ENCODE data around the gene ZNF235. TPM values are rescaled to one million over a fixed set of nuclear protein-coding genes. Genes with fewer than 3 reads are reported as not detected.
A peak's percentile ranks its signal among the peaks of the same experiment; 100 is the strongest.

Gene ZNF235
- total and polyA plus RNA-seq, 2 experiments from 2014 or later = 2.1 to 2.6 TPM

DNA sequence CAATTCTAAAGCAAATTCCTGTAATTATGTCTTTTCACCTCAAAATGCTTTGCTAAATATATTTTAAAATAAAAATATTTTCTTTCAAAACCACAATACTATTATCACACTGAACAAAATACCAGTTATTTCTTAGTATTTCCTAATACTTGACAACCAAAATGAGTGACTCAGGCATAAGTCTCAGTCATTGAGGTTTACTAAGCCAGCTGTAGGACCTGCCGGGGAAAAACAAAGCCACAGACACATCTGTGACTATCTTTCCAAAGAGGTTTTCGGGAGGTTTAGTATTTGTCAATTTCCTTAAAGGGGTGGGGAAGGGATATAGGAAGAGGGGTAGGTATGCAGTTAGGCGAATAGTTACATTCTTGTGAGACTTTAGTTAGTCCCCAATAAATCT is 3.2 kb upstream of the ZNF235 start:
- Histone ChIP-seq H3K4me3 (no peak overlapping the region), H3K36me3 (ENCODE audit: low read depth) (no peaks in the 10 kb centered on the region)

DNA sequence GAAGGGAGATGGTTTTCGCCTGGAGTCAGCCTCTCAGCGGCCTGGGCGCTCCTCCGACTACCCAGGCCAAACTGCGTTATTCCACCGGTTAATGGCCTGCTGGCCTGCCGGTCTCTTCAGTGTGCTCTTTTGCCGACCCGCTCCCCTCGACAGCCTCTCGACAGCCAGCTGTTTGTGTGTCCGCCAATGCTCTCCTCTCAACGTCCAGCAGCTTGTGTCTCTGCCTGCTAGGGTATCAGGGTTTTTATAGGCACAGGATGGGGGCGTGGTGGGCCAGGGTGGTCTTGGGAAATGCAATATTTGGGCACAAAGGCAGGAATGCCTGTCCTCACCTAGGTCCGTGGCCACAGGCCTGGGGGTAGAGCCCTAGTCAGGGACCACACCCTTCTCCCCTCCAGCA is 1.5 kb upstream of the ZNF235 start:
- Histone ChIP-seq H2AFZ (no peak overlapping the region), H3K4me3 (no peak overlapping the region), H3K4me1 (ENCODE audit: insufficient read depth) (peaks cover 15% of the 10 kb centered on the region), H3K9me2 (ENCODE audit: insufficient read depth) (no peaks in the 10 kb centered on the region), H3K27me3 (replicated peaks; ENCODE audit: insufficient read depth) (no peaks in the 10 kb centered on the region), H3K4me2 (ENCODE audit: unreplicated experiment) (no peak overlapping the region), H3K27ac (no peak overlapping the region), H3K9me3 (ENCODE audit: low read depth) (no peaks in the 10 kb centered on the region), H3F3A (ENCODE audit: insufficient read depth) (peaks cover 26% of the 10 kb centered on the region), H3K36me3 (ENCODE audit: low read depth) (no peaks in the 10 kb centered on the region), H4K20me1 (ENCODE audit: insufficient read depth) (no peaks in the 10 kb centered on the region), H3K79me2 (ENCODE audit: insufficient read depth) (no peaks in the 10 kb centered on the region), H3K9ac (no peak overlapping the region)
- WGBS, 2 experiments (ENCODE audit: low coverage in 1 of 2, low lambda C conversion rate in 2 of 2, missing lambda C conversion rate in 2 of 2) = 77 to 83% methylated on average over 15 of the region's 15 CpGs
- TF ChIP-seq EZH2phosphoT487 (IDR thresholded peaks at IDR 0.05; ENCODE audit: insufficient read depth, low read depth) (no peak), EZH2 (IDR thresholded peaks at IDR 0.05; ENCODE audit: insufficient read depth, poor library complexity, severe bottlenecking) (no peak)
- in situ Hi-C loops (cut with MboI) = no loop called here
- no peak for DNase-seq

More for the DNA sequence above, 3.2 kb upstream of the ZNF235 start:
- no peaks in the 10 kb centered on the region for H3K79me2 ChIP-seq (ENCODE audit: insufficient read depth)
- no peaks in the 10 kb centered on the region for H3K27me3 ChIP-seq (replicated peaks; ENCODE audit: insufficient read depth)
- peak; percentile 78 for DNase-seq
- H3K9me3 ChIP-seq (ENCODE audit: low read depth) = no peaks in the 10 kb centered on the region
- no peak overlapping the region for H3K4me2 ChIP-seq (ENCODE audit: unreplicated experiment)
- no peak overlapping the region for H3K9ac ChIP-seq
- H3F3A ChIP-seq (ENCODE audit: insufficient read depth) = peaks cover 26% of the 10 kb centered on the region
- no peaks in the 10 kb centered on the region for H3K9me2 ChIP-seq (ENCODE audit: insufficient read depth)
- H3K27ac ChIP-seq = 0 out of 2 replicates have a peak overlapping the region, but pooled peaks have one; percentile 13
- no peaks in the 10 kb centered on the region for H4K20me1 ChIP-seq (ENCODE audit: insufficient read depth)
- peaks cover 15% of the 10 kb centered on the region for H3K4me1 ChIP-seq (ENCODE audit: insufficient read depth)
- H2AFZ ChIP-seq = no peak overlapping the region
- TF ChIP-seq EZH2phosphoT487 (IDR thresholded peaks at IDR 0.05; ENCODE audit: insufficient read depth, low read depth) = no peak
- no peak for TF ChIP-seq EZH2 (IDR thresholded peaks at IDR 0.05; ENCODE audit: insufficient read depth, poor library complexity, severe bottlenecking)
- in situ Hi-C loops (cut with MboI) = no loop called here
- WGBS, 2 experiments (ENCODE audit: low coverage in 1 of 2, low lambda C conversion rate in 2 of 2, missing lambda C conversion rate in 2 of 2) = 41 to 49% methylated on average over 3 of the region's 3 CpGs

DNA sequence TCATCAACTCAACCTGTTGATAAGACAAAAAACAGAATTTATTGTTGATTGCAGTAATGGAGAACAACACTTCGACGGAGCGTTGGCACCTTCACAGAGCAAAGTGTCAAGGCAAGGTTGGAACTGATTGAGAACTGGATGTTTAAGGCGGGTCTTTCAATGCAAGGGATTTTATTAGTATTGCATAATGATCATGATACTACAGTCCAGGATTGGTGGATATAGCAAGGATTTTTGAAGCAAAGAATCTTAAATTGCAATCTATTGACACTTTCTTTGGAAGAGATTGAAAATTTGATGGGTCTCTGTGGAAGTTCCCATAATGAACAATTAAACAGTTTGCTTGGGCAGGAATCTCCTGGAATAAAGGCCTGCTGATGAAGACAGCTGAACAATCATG is 632 bp upstream of the ZNF235 start:
- Histone ChIP-seq H3K4me1 (ENCODE audit: insufficient read depth) (peaks cover 15% of the 10 kb centered on the region), H3K36me3 (ENCODE audit: low read depth) (0 out of 2 replicates have a peak, but pooled peaks cover 3% of the 10 kb centered on the region), H3K4me2 (ENCODE audit: unreplicated experiment) (peak overlapping the region; percentile 77), H4K20me1 (ENCODE audit: insufficient read depth) (no peaks in the 10 kb centered on the region), H3F3A (ENCODE audit: insufficient read depth) (peaks cover 26% of the 10 kb centered on the region), H3K9me3 (ENCODE audit: low read depth) (no peaks in the 10 kb centered on the region), H3K27ac (no peak overlapping the region), H3K9ac (peak overlapping the region; percentile 86; the same call in 1 of the 2 replicates), H3K79me2 (ENCODE audit: insufficient read depth) (no peaks in the 10 kb centered on the region), H3K9me2 (ENCODE audit: insufficient read depth) (no peaks in the 10 kb centered on the region), H3K27me3 (replicated peaks; ENCODE audit: insufficient read depth) (no peaks in the 10 kb centered on the region), H2AFZ (peak overlapping the region; percentile 95), H3K4me3 (peak overlapping the region; percentile 89)
- no peak for DNase-seq
- in situ Hi-C loops (cut with MboI) = no loop called here
- TF ChIP-seq EZH2 (IDR thresholded peaks at IDR 0.05; ENCODE audit: insufficient read depth, poor library complexity, severe bottlenecking) (no peak), EZH2phosphoT487 (IDR thresholded peaks at IDR 0.05; ENCODE audit: insufficient read depth, low read depth) (no peak)
- 94 to 97% methylated on average over 4 of the region's 4 CpGs for WGBS, 2 experiments (ENCODE audit: low coverage in 1 of 2, low lambda C conversion rate in 2 of 2, missing lambda C conversion rate in 2 of 2)

DNA sequence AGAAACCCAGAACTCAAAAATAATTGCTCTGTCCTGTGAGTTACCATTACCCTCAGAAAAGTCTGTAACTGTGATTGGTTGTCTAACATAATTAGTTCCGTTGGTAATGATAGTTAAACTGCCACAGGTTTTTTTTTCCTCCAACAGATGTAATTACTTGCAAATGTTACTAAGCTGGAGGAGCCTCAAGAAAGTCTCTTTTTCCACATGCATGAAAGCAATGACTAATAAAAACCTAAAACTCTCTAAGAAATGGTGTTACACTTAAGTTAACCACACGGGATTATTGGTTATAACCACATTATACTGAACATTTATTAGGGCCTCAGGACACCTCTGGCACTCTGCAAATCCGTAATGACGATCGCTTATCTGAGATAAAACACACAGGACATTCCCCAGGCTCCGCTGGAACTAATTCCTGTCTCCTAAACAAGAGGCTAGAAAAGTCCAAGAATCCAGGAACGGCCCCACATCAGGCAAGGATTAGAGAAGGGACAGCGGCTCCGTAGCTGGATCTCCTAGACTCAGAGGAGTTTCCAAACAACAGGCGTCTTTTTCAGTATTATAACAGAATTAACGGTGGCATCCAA is 753 bp downstream of the ZNF235 start:
- peak overlapping the region; percentile 95 for H2AFZ ChIP-seq
- H3K9me2 ChIP-seq (ENCODE audit: insufficient read depth) = no peaks in the 10 kb centered on the region
- H3K4me1 ChIP-seq (ENCODE audit: insufficient read depth) = peaks cover 15% of the 10 kb centered on the region
- H3K36me3 ChIP-seq (ENCODE audit: low read depth) = peaks cover 4% of the 10 kb centered on the region; the same call in 1 of the 2 replicates
- 1 to 2% methylated on average over 11 of the region's 11 CpGs for WGBS, 2 experiments (ENCODE audit: low coverage in 1 of 2, low lambda C conversion rate in 2 of 2, missing lambda C conversion rate in 2 of 2)
- peak; percentile 77 for DNase-seq
- H3K4me2 ChIP-seq (ENCODE audit: unreplicated experiment) = peak overlapping the region; percentile 98
- in situ Hi-C loops (cut with MboI) = no loop called here
- H3K9ac ChIP-seq = peak overlapping the region; percentile 86
- H3K4me3 ChIP-seq = peak overlapping the region; percentile 89
- H3K79me2 ChIP-seq (ENCODE audit: insufficient read depth) = no peaks in the 10 kb centered on the region
- H3F3A ChIP-seq (ENCODE audit: insufficient read depth) = peaks cover 26% of the 10 kb centered on the region
- H3K27ac ChIP-seq = peak overlapping the region; percentile 85
- H3K9me3 ChIP-seq (ENCODE audit: low read depth) = no peaks in the 10 kb centered on the region
- H3K27me3 ChIP-seq (replicated peaks; ENCODE audit: insufficient read depth) = no peaks in the 10 kb centered on the region
- TF ChIP-seq EZH2 (IDR thresholded peaks at IDR 0.05; ENCODE audit: insufficient read depth, poor library complexity, severe bottlenecking) = no peak
- no peaks in the 10 kb centered on the region for H4K20me1 ChIP-seq (ENCODE audit: insufficient read depth)
